C1 segment of cervical spinal cord (tissue), 14 donors: ENCODE results near the gene GLT8D2.
A peak's percentile ranks its signal among the peaks of the same experiment; 100 is the strongest.

Experiments
- DNase-seq, 14 donors: peaks; one replicate each; lab custom pipeline; 2025; lab: John Stamatoyannopoulos, UW

The GLT8D2 gene

GRCh38 chr12:104000807-104001434, 49.1 kb downstream of the GLT8D2 start:
- no peak for DNase-seq

DNA sequence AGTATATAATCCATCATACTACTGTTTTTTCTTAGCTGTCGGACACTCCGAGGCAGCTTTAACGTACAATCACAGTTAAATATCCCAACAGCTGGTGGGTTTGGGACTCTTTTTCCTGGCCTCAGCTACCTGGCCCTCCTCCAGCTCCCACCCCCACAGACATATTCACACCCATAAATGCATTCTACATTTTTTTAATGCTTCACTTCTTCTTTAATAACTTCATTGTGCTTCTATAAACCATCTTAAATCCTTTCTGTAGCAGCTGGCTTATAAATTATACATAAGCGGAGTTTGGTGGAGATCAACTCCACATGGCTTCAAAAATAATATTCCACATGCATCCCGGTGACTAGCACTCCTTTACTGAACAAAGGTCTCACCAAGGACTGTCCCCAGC, 51.0 kb downstream of the GLT8D2 start:
- no peak for DNase-seq

DNA sequence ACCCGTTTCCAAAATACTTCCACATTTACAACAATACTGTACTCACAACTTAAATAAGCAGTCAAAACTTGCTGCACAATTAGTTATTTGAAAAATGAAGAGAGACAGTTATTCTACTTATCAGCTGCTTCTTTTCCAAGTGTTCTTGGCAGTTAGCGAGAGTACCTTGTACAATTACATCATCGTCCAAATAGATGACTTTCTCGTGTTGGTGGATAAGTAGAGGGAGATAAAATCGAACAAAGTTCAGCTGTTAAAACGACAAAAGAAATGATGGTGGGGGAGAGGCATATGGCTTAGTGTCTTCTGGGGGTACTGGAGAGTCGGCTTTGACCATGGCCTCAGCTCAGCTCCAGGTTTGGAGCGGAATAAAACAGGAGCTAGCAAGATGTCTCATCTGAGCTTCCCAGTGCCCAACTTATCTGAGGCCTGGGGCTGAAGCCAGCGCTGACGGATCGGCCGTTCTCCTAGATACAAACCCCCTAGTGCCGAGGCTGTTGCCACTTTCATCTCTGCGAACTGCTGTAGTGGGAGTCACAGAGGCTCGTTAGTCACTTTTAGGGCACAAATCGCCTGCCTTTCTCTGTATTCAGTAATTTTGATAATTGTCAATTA, 52.6 kb downstream of the GLT8D2 start:
- no peak for DNase-seq

- DNase-seq = no peak
Observed at GRCh38 chr12:103996595-103996994, 53.4 kb downstream of the GLT8D2 start.

DNA sequence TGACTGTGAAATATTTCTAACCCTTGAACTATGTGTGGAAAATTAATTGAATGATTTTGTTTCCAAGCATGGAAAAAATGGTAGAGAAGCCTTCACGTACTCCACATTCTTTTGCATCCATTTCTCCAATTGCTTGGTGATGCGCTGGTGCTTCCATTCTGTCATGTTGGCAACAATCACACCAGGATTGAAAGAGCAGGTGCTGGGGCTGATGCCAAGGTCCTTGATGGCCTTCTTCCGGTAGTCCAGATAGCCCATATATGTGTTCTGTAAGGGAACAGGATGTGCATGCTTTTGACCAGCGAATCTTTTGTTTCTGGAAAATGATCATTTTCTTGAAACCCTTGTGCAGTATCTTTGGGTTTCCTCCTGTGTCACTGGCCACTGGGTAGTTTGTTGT, 55.8 kb downstream of the GLT8D2 start:
- DNase-seq = no peak

DNA sequence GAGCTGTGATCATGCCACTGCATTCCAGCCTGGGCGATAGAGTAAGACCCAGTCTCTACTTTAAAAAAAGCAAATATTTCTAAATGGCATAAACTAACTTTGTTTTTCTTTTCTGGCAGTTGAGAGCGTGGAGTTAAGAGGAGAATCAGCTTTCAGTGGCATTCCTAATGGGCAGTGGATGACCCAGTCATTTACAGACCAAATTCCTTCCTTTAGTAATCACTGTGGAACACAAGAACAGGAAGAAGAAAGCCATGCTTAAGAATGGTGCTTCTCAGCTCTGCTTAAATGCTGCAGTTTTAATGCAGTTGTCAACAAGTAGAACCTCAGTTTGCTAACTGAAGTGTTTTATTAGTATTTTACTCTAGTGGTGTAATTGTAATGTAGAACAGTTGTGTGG, 63.2 kb downstream of the GLT8D2 start:
- DNase-seq = no peak

DNA sequence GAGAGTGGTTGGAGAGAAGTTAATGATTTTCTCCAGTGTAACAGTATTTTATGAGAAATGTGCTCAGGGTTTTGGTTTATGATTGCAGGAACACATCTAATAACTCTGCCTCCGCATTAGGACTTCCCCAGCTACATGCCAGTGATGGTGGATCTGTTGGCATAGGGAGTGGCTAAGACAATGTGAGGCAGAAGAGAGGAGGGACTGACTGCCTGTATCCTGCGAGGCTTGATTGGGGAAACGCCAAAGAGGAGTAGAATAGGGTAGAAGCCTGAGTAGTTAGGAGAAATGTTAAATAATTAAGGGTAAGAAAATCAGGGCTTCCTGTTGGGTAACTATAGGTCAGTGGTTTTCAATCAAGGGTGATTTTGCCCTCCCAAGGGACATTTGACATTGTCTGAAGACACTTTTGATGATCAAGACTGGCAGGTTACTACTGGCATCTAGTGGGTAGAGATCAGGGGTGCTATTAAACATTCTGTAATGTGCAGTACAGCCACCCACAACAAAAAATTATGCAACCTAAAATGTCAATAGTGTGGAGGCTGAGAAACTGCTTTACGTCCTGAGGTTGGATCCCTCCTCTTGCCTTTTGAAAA, 71.5 kb downstream of the GLT8D2 start:
- no peak for DNase-seq

DNA sequence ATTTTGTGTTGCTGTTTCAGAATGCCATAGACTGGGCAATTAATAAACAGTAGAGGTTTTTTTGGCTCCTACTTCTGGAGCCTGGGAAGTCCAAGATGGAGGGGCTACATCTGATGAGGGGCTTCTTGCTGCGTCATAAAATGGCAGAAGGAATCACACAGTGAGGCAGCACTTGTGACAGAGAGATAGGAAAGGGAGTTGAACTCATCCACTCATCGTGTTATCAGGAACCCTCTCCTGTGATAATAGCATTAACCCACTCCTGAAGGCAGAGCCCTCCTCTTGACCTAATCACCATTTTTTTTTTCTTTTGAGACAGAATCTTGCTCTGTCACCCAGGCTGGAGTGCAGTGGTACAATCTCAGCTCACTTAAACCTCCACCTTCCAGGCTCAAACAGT, 74.6 kb downstream of the GLT8D2 start:
- no peak for DNase-seq

DNA sequence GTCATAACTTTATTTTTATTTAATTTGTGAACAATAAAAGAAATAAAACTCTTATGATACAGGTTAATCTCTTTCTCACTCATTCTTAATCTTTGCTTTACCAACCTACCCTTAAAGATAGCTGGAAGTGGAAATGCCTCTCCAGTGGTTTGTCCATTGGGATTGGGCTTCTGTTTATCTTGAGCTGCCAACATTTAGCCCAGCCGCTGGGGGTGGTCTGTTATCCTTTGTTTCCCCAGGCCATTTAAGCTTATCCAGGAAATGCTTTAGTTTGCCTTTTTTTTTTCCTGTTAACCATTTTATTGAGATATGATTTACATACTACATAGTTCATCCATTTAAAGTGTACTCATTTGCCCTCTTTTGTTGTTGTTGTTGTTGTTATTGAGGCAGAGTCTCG, 76.1 kb downstream of the GLT8D2 start:
- DNase-seq = no peak

GRCh38 chr12:103969391-103969790, 80.6 kb downstream of the GLT8D2 start:
- DNase-seq = no peak

DNA sequence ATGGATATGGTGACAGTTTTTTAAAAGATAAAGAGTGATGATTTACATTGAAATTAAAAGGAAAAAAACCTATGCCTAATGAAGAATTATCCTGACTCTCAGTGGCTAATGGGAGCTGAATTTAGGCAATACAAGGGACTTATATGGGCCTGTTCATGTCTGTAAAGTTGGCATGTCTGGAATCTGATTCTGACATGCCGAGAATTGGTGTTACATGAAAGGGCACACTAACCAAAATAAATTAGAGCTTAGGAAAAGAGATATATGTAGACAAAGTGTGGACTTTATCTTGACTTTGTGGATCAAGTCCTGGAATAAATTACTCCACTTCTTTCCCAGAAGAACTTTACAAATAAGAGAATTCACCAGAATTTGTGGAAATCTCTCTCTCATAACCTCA, 83.3 kb downstream of the GLT8D2 start:
- no peak for DNase-seq

DNA sequence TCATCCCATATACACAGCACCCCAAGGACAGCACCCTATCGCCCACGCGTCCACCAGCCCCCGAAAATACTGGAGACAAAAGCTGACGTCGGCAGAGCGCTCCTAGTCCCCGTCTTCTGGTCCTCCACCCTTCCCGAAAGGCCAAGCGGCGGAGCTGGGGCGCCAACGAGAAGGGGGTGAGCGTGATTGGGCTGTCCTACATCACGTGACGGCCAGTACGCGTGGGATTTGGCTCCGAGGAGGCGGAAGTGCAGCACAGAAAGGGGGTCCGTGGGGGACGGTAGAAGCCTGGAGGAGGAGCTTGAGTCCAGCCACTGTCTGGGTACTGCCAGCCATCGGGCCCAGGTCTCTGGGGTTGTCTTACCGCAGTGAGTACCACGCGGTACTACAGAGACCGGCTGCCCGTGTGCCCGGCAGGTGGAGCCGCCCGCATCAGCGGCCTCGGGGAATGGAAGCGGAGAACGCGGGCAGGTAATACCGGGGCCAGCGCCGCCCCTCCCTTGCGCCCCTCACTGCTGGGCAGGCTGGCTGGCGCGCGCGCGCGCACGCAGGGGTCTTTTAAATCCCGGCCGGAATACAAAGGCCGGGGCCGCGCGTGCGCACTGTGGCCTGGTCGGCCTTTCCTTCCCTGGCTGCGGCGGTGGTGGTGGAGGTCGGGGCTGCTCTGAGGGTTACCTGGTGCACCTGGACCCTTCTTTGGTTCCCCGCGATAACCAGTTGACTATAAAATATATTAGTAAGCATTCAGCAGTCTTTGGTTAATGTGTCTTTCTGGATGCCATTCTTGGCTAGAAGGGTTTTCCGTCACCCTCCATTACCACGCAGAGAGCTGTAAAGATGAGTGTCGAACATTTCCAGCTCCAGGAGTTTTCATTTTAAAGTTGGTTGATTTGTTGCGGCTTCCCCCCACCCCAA, 84.1 kb downstream of the GLT8D2 start, which contains the start of gene TDG:
Gene TDG, plus strand, starts transcription at position 283 of the 915 bp plus-strand sequence. Its CDS starts 166 bp downstream, at position 449.
- DNase-seq = peak; percentile 90 to 99 (median 98)

- DNase-seq = no peak
Observed at GRCh38 chr12:103965255-103965589, 84.8 kb downstream of the GLT8D2 start.

- DNase-seq = no peak
Observed at GRCh38 chr12:103964805-103965204, 85.2 kb downstream of the GLT8D2 start.

GRCh38 chr12:103962493-103962892, 87.5 kb downstream of the GLT8D2 start:
- no peak for DNase-seq

DNA sequence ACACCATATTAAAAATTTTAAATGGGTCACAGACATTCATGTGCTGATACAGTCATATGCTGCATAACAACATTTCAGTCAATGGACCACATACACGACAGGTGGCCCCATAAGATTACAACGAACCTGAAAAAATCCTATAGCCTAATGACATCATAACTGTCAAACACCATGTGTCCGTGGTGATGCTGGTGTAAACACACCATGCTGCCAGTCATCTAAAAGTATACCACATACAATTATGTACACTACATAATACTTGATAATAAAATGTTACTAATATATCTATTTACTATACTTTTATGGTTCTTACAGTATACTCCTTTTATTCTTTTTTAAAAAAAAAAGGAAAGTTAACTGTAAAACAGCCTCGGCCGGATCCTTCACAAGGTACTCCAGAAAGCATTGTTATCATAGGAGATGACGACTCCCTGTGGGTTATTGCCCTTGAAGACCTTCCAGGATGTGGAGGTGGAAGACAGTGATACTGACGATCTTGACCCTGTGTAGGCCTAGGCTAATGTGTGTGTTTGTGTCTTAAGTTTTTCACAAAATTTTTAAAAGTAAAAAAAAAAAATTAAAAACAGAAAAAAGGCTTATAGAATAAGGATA, 89.3 kb downstream of the GLT8D2 start:
- DNase-seq = no peak

DNA sequence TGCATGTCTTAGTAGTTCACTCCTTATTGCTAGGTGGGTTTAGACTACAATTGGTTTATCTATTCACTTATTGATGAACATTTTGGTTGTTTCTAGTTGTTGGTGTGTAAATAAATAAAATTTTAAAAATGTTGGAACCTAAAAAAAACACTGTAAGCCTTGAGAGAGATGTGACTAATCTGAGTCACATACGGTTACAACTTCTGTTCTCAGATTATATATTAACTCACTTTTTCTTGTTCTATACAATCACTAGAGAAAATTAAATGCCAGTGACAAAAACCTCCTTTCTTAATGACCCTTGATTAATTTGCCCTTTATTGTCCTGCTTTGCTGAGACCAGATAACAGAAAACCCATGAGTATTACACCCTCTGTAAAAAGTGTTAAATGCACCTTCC, 91.4 kb downstream of the GLT8D2 start:
- no peak for DNase-seq

- DNase-seq = no peak
Observed at GRCh38 chr12:103957865-103958388, 92.1 kb downstream of the GLT8D2 start.

GRCh38 chr12:103956509-103957027, 93.4 kb downstream of the GLT8D2 start:
- DNase-seq = peak in 4 of 14 donors; percentile 44 to 51 (median 50)

- DNase-seq = peak in 1 of 14 donors; percentile 30
Observed at GRCh38 chr12:103955811-103956508, 94.0 kb downstream of the GLT8D2 start.

DNA sequence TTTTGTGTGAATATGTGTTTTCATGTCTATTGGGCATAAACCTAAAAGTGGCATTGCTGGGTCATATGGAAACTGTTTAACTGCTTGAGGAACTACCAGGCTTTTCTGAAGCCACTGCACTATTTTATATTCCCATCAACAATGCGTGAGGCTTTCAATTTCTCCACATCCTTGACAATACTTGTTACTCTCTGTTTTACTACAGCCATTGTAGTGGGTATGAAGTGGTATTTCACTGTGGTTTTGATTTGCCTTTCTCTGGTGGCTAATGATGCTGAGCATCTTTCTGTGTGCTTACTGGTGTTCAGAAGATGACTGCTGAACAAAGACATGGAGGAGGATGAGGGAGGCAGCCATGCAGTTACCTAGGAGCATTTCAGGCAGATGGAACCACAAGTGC, 97.5 kb downstream of the GLT8D2 start:
- DNase-seq = no peak
